Esophagus (tissue), 2 donors: Measurements from ENCODE around the gene CD248. TPM values are rescaled to one million over a fixed set of nuclear protein-coding genes. Genes with fewer than 3 reads are reported as not detected.

Experiments used
- H3K27ac ChIP-seq, 2 donors: one replicate each; pipeline ENCODE4 v1.5.1; 2013; ENCODE audit warnings: low read depth in 2 of 2, mild to moderate bottlenecking in 2 of 2, inconsistent platforms in 1 of 2, low read length in 1 of 2, moderate library complexity in 1 of 2
- H3K27me3 ChIP-seq, 2 donors: one replicate each; pipeline ENCODE4 v1.6.1; 2013; ENCODE audit warnings: low read length in 2 of 2, control low read depth in 1 of 2, mild to moderate bottlenecking in 1 of 2; ENCODE audit not compliant: insufficient read depth in 2 of 2, control insufficient read depth in 1 of 2
- H3K36me3 ChIP-seq, 2 donors: one replicate each; pipeline ENCODE4 v1.6.1; 2013; ENCODE audit warnings: low read length in 1 of 2; ENCODE audit not compliant: control insufficient read depth in 2 of 2, insufficient read depth in 2 of 2
- H3K4me1 ChIP-seq, 2 donors: one replicate each; pipeline ENCODE4 v1.6.1; 2013; ENCODE audit warnings: low read length in 1 of 2; ENCODE audit not compliant: control insufficient read depth in 2 of 2, insufficient read depth in 2 of 2
- H3K4me3 ChIP-seq, 2 donors: one replicate each; pipeline ENCODE4 v1.5.1; 2013; ENCODE audit warnings: low read length in 2 of 2, mild to moderate bottlenecking in 2 of 2, low read depth in 1 of 2, moderate library complexity in 1 of 2
- H3K9me3 ChIP-seq, 2 donors: one replicate each; pipeline ENCODE4 v1.6.1; 2013; ENCODE audit warnings: mild to moderate bottlenecking in 2 of 2, low read depth in 1 of 2, low read length in 1 of 2, moderate library complexity in 1 of 2; ENCODE audit not compliant: control insufficient read depth in 2 of 2, insufficient read depth in 1 of 2
- WGBS, 2 donors: extraction: QIAGEN DNeasy Blood & Tissue Kit; methylation state at CpG; one replicate each; pipeline ENCODE4 v1.1.7; 2013; 5-methylcytosine and 5-hydroxymethylcytosine counted together
- polyA plus RNA-seq, 2 donors: library from polyadenylated mRNA; stranded (reverse); fragments of 200-250 nt; gene quantifications; one replicate each; pipeline ENCODE4 v1.2.3, GENCODE V29; 2013
- donor health status: healthy with polysubstance abuse.
- donor health status: Bipolar disorder and iron deficiency.

Gene CD248
- 1 to 10 TPM; 1.4 to 3.3 TPM for polyA plus RNA-seq

- H3K27me3 ChIP-seq = no peaks in the 10 kb centered on the region
- H3K27ac ChIP-seq = peak within 1 kb of the TSS; percentile 74 to 84
- H3K4me1 ChIP-seq = peaks cover 9 to 26% of the 10 kb centered on the region in 2 donors
- peak within 1 kb of the TSS; percentile 11 to 33 for H3K4me3 ChIP-seq
- 22% methylated on average over 22 to 29 of the region's 29 CpGs for WGBS, 2 donors
- no peaks in the 10 kb centered on the region for H3K36me3 ChIP-seq
- no peaks in the 10 kb centered on the region for H3K9me3 ChIP-seq
Observed at GRCh38 chr11:66316849-66317251, at the start of gene CD248. Gene CD248 (minus strand): TSS chr11:66317044. CDS start chr11:66317027, 17 bp downstream.

GRCh38 chr11:66365711-66366619 lies 49.1 kb upstream of the CD248 start:
- 79 to 81% methylated on average over 14 of the region's 14 CpGs for WGBS, 2 donors
- Histone ChIP-seq H3K27me3 (no peaks in the 10 kb centered on the region), H3K9me3 (no peaks in the 10 kb centered on the region), H3K36me3 (peaks cover 0 to 15% of the 10 kb centered on the region in 2 donors), H3K4me1 (peaks cover 4 to 7% of the 10 kb centered on the region in 2 donors), H3K4me3 (no peak overlapping the region), H3K27ac (no peak overlapping the region)

GRCh38 chr11:66365166-66365565 lies 48.3 kb upstream of the CD248 start:
- H3K4me1 ChIP-seq = peaks cover 4 to 7% of the 10 kb centered on the region in 2 donors
- H3K9me3 ChIP-seq = no peaks in the 10 kb centered on the region
- H3K36me3 ChIP-seq = peaks cover 0 to 17% of the 10 kb centered on the region in 2 donors
- no peaks in the 10 kb centered on the region for H3K27me3 ChIP-seq
- no peak overlapping the region for H3K4me3 ChIP-seq
- H3K27ac ChIP-seq = no peak overlapping the region
- 97% methylated on average over 6 of the region's 6 CpGs for WGBS, 2 donors

- Histone ChIP-seq H3K4me1 (peaks cover 3 to 4% of the 10 kb centered on the region in 2 donors), H3K9me3 (no peaks in the 10 kb centered on the region), H3K27ac (no peak overlapping the region), H3K4me3 (no peak overlapping the region), H3K36me3 (peaks cover 0 to 17% of the 10 kb centered on the region in 2 donors), H3K27me3 (no peaks in the 10 kb centered on the region)
- 75 to 82% methylated on average over 15 of the region's 15 CpGs for WGBS, 2 donors
Observed at GRCh38 chr11:66363805-66364535, 47.1 kb upstream of the CD248 start.

GRCh38 chr11:66363187-66363601 lies 46.4 kb upstream of the CD248 start:
- Histone ChIP-seq H3K4me1 (peaks cover 3 to 4% of the 10 kb centered on the region in 2 donors), H3K27me3 (no peaks in the 10 kb centered on the region), H3K4me3 (no peak overlapping the region), H3K9me3 (no peaks in the 10 kb centered on the region), H3K36me3 (peaks cover 0 to 12% of the 10 kb centered on the region in 2 donors), H3K27ac (no peak overlapping the region)
- 55 to 71% methylated on average over 14 of the region's 14 CpGs for WGBS, 2 donors

- Histone ChIP-seq H3K9me3 (no peaks in the 10 kb centered on the region), H3K36me3 (peaks cover 0 to 12% of the 10 kb centered on the region in 2 donors), H3K27me3 (no peaks in the 10 kb centered on the region), H3K27ac (no peak overlapping the region), H3K4me3 (no peak overlapping the region), H3K4me1 (peaks cover 3 to 4% of the 10 kb centered on the region in 2 donors)
- 81 to 84% methylated on average over 9 of the region's 9 CpGs for WGBS, 2 donors
Observed at GRCh38 chr11:66362481-66363147, 45.8 kb upstream of the CD248 start.

- no peak overlapping the region for H3K4me3 ChIP-seq
- H3K27ac ChIP-seq = no peak overlapping the region
- H3K9me3 ChIP-seq = no peaks in the 10 kb centered on the region
- no peaks in the 10 kb centered on the region for H3K27me3 ChIP-seq
- 72 to 78% methylated on average over 6 of the region's 6 CpGs for WGBS, 2 donors
- peaks cover 3 to 4% of the 10 kb centered on the region in 2 donors for H3K4me1 ChIP-seq
- peaks cover 0 to 7% of the 10 kb centered on the region in 2 donors for H3K36me3 ChIP-seq
Observed at GRCh38 chr11:66361502-66361941, 44.7 kb upstream of the CD248 start.

- peaks cover 0 to 7% of the 10 kb centered on the region in 2 donors for H3K36me3 ChIP-seq
- 94% methylated on average over 15 of the region's 15 CpGs for WGBS, 2 donors
- no peaks in the 10 kb centered on the region for H3K9me3 ChIP-seq
- no peak overlapping the region for H3K4me3 ChIP-seq
- H3K27me3 ChIP-seq = no peaks in the 10 kb centered on the region
- H3K27ac ChIP-seq = no peak overlapping the region
- H3K4me1 ChIP-seq = peaks cover 3 to 4% of the 10 kb centered on the region in 2 donors
Observed at GRCh38 chr11:66360406-66361073, 43.7 kb upstream of the CD248 start.

- peaks cover 0 to 7% of the 10 kb centered on the region in 2 donors for H3K36me3 ChIP-seq
- H3K4me3 ChIP-seq = no peak overlapping the region
- 65 to 73% methylated on average over 3 of the region's 3 CpGs for WGBS, 2 donors
- peaks cover 3 to 4% of the 10 kb centered on the region in 2 donors for H3K4me1 ChIP-seq
- H3K27ac ChIP-seq = no peak overlapping the region
- H3K27me3 ChIP-seq = no peaks in the 10 kb centered on the region
- no peaks in the 10 kb centered on the region for H3K9me3 ChIP-seq
Observed at GRCh38 chr11:66359662-66360087, 42.8 kb upstream of the CD248 start.
